Fibroblast of lung (primary cell): Measurements from ENCODE around the gene FAM131B. TPM values are rescaled to one million over a fixed set of nuclear protein-coding genes. Genes with fewer than 3 reads are reported as not detected.

Source experiments
- DNase-seq, 2 donors: peaks; one replicate each; pipeline versions ENCODE4 v3.0.0 to v3.0.0-alpha.2; 2010; ENCODE audit warnings: low read depth in 2 of 2
- H2AFZ ChIP-seq: 2 replicates; pipeline ENCODE4 v1.5.1; 2012; ENCODE audit warnings: low read length, control low read depth, inconsistent platforms
- H3K27ac ChIP-seq: 2 replicates; pipeline ENCODE4 v1.5.1; 2011; ENCODE audit warnings: low read length, control low read depth; ENCODE audit not compliant: insufficient read depth
- H3K27me3 ChIP-seq: 2 replicates; pipeline ENCODE4 v1.5.1; 2011; ENCODE audit warnings: mild to moderate bottlenecking, low read length; ENCODE audit not compliant: control insufficient read depth, insufficient read depth
- H3K36me3 ChIP-seq: 2 replicates; pipeline ENCODE4 v1.5.1; 2011; ENCODE audit warnings: low read length; ENCODE audit not compliant: control insufficient read depth, insufficient read depth
- H3K4me1 ChIP-seq: 2 replicates; pipeline ENCODE4 v1.5.1; 2011; ENCODE audit warnings: low read length; ENCODE audit not compliant: control insufficient read depth, insufficient read depth; ENCODE audit errors: extremely low read depth
- H3K4me2 ChIP-seq: 2 replicates; pipeline ENCODE4 v1.5.1; 2011; ENCODE audit warnings: low read length, control low read depth; ENCODE audit not compliant: insufficient read depth; ENCODE audit errors: extremely low read depth
- H3K4me3 ChIP-seq, 4 experiments: fragments of 200-600 bp in 1 of 4; sonication (generic) in 1 of 4; replicated peaks in 1 of 4; 2 replicates each; pipeline ENCODE4 v1.5.1; 2011 to 2016; ENCODE audit warnings: low read length in 4 of 4, low read depth in 3 of 4, mild to moderate bottlenecking in 3 of 4, control low read depth in 2 of 4, inconsistent platforms in 1 of 4, mixed read lengths in 1 of 4; ENCODE audit not compliant: insufficient read depth in 1 of 4; ENCODE audit errors: control extremely low read depth in 1 of 4
- H3K79me2 ChIP-seq: 2 replicates; pipeline ENCODE4 v1.5.1; 2012; ENCODE audit warnings: mild to moderate bottlenecking, low read length, inconsistent platforms; ENCODE audit not compliant: control insufficient read depth, insufficient read depth
- H3K9ac ChIP-seq: 2 replicates; pipeline ENCODE4 v1.5.1; 2011; ENCODE audit warnings: mild to moderate bottlenecking, low read length, control low read depth; ENCODE audit not compliant: insufficient read depth
- H3K9me3 ChIP-seq: 2 replicates; pipeline ENCODE4 v1.5.1; 2012; ENCODE audit warnings: low read depth, low read length; ENCODE audit not compliant: control insufficient read depth, insufficient read depth
- H4K20me1 ChIP-seq: 2 replicates; pipeline ENCODE4 v1.5.1; 2011; ENCODE audit warnings: low read length; ENCODE audit not compliant: control insufficient read depth, insufficient read depth; ENCODE audit errors: extremely low read depth
- CTCF ChIP-seq, 2 donors: IDR thresholded peaks in 1 of 2; conservative IDR thresholded peaks in 1 of 2; 1 replicate in 1 of 2; 2 replicates in 1 of 2; pipeline ENCODE4 v1.5.1; 2011 to 2012; ENCODE audit warnings: low read length in 2 of 2, control low read depth in 1 of 2, inconsistent platforms in 1 of 2, low read depth in 1 of 2, mild to moderate bottlenecking in 1 of 2
- EZH2 ChIP-seq: IDR thresholded peaks from 2 replicates; pipeline ENCODE4 v1.5.1; 2012; ENCODE audit warnings: low read length, control low read depth, mild to moderate bottlenecking; ENCODE audit errors: missing control alignments
- polyA plus RNA-seq, 2 donors: library from polyadenylated mRNA; depleted of rRNA in 1 of 2; stranded (reverse) in 1 of 2; unstranded in 1 of 2; fragments of >200 nt; gene quantifications; 2 replicates each; pipeline ENCODE4 v1.2.1, GENCODE V29; 2011 to 2012; ENCODE audit warnings: missing spikeins in 1 of 2
- total RNA-seq: library from RNA; depleted of rRNA; stranded (reverse); fragments of >200 nt; gene quantifications from 2 replicates; pipeline ENCODE4 v1.2.1, GENCODE V29; 2014

FAM131B gene
- total and polyA plus RNA-seq, 2 donors (not counting 1 experiment from before 2014, with no cell fraction given): 2.0 to 3.8 TPM

- Histone ChIP-seq H3K79me2 (no peaks in the 10 kb centered on the region), H3K4me2 (no peak overlapping the region), H3K36me3 (no peaks in the 10 kb centered on the region), H4K20me1 (no peaks in the 10 kb centered on the region), H3K27ac (no peak overlapping the region), H3K9me3 (no peaks in the 10 kb centered on the region), H3K4me1 (peaks cover 2% of the 10 kb centered on the region), H3K4me3 (no peak overlapping the region), H3K9ac (no peak overlapping the region), H3K27me3 (peaks cover 5% of the 10 kb centered on the region), H2AFZ (no peak overlapping the region)
- TF ChIP-seq EZH2 (no peak), CTCF (conservative IDR thresholded peaks at IDR 0.05 in 1 of 2, IDR thresholded peaks at IDR 0.05 in 1 of 2; ENCODE audit: low read depth in 1 of 2, low read length in 2 of 2) (no peak)
- DNase-seq: peak in 1 of 2 donors; percentile 77
Observed at GRCh38 chr7:143318661-143319060, 43.9 kb downstream of the FAM131B start.

GRCh38 chr7:143316492-143316891 lies 46.0 kb downstream of the FAM131B start:
- TF ChIP-seq EZH2 (no peak), CTCF (conservative IDR thresholded peaks at IDR 0.05 in 1 of 2, IDR thresholded peaks at IDR 0.05 in 1 of 2; ENCODE audit: low read depth in 1 of 2, low read length in 2 of 2) (no peak)
- Histone ChIP-seq H3K27me3 (peaks cover 5% of the 10 kb centered on the region), H3K79me2 (no peaks in the 10 kb centered on the region), H3K27ac (no peak overlapping the region), H3K9me3 (no peaks in the 10 kb centered on the region), H3K4me1 (no peaks in the 10 kb centered on the region), H4K20me1 (no peaks in the 10 kb centered on the region), H3K9ac (no peak overlapping the region), H3K36me3 (no peaks in the 10 kb centered on the region), H3K4me2 (no peak overlapping the region), H3K4me3 (no peak overlapping the region), H2AFZ (no peak overlapping the region)
- DNase-seq: no peak

GRCh38 chr7:143315776-143316175 lies 46.7 kb downstream of the FAM131B start, which contains the start of gene CLCN1:
Gene CLCN1 (plus strand): TSS chr7:143316111. CDS start chr7:143316213, 102 bp downstream.
- no peak for DNase-seq
- H3K4me2 ChIP-seq: no peak within 1 kb of the TSS
- no peak within 1 kb of the TSS for H3K27ac ChIP-seq
- no peak within 1 kb of the TSS for H3K9ac ChIP-seq
- no peak within 1 kb of the TSS for H3K4me3 ChIP-seq
- no peak for TF ChIP-seq CTCF (conservative IDR thresholded peaks at IDR 0.05 in 1 of 2, IDR thresholded peaks at IDR 0.05 in 1 of 2; ENCODE audit: low read depth in 1 of 2, low read length in 2 of 2)
- no peak for TF ChIP-seq EZH2
- H3K4me1 ChIP-seq: no peaks in the 10 kb centered on the region
- H3K9me3 ChIP-seq: no peaks in the 10 kb centered on the region
- no peaks in the 10 kb centered on the region for H3K79me2 ChIP-seq
- no peak within 1 kb of the TSS for H2AFZ ChIP-seq
- H3K27me3 ChIP-seq: peaks cover 5% of the 10 kb centered on the region
- no peaks in the 10 kb centered on the region for H3K36me3 ChIP-seq
- H4K20me1 ChIP-seq: no peaks in the 10 kb centered on the region
